Breast epithelium (tissue), 4 donors: ENCODE results near the gene GPC6. TPM values are rescaled to one million over a fixed set of nuclear protein-coding genes. Genes with fewer than 3 reads are reported as not detected.

ENCODE experiments used
- DNase-seq, 2 donors: peaks; one replicate each; pipeline ENCODE4 v3.0.0-alpha.2; 2019; ENCODE audit warnings: low spot score in 2 of 2
- H3K27ac ChIP-seq, 2 donors: fragments of 200-600 bp; sonication (generic) in 1 of 2; one replicate each; pipeline ENCODE4 v1.5.1; 2016 to 2019; ENCODE audit warnings: mild to moderate bottlenecking in 1 of 2
- H3K27me3 ChIP-seq, 2 donors: fragments of 200-600 bp; sonication (generic) in 1 of 2; one replicate each; pipeline versions ENCODE4 v1.5.1 to v1.6.0; 2017 to 2019; ENCODE audit warnings: control low read depth in 1 of 2, mild to moderate bottlenecking in 1 of 2
- H3K36me3 ChIP-seq: fragments of 200-600 bp; one replicate; pipeline ENCODE4 v1.5.1; 2019
- H3K4me1 ChIP-seq, 2 donors: fragments of 200-600 bp; sonication (generic); one replicate each; pipeline ENCODE4 v1.5.1; 2016 to 2019; ENCODE audit warnings: control low read depth in 1 of 2
- H3K4me3 ChIP-seq, 3 donors: fragments of 200-600 bp; sonication (generic); 1 replicate in 2 of 3; 2 replicates in 1 of 3; pipeline ENCODE4 v1.5.1; 2016 to 2019; ENCODE audit warnings: mild to moderate bottlenecking in 3 of 3, moderate library complexity in 2 of 3
- H3K9me3 ChIP-seq, 2 donors: fragments of 200-600 bp; sonication (generic) in 1 of 2; one replicate each; pipeline ENCODE4 v1.5.1; 2016 to 2019; ENCODE audit warnings: control low read depth in 1 of 2
- CTCF ChIP-seq, 3 donors: fragments of 450-650 bp; IDR thresholded peaks; one replicate each; pipeline ENCODE4 v1.5.1; 2016 to 2017; ENCODE audit warnings: antibody characterized with exemption in 3 of 3, mild to moderate bottlenecking in 3 of 3, moderate library complexity in 3 of 3
- POLR2A ChIP-seq: fragments of 450-650 bp; IDR thresholded peaks from one replicate; pipeline ENCODE4 v1.6.1; 2016; ENCODE audit warnings: antibody characterized with exemption, mild to moderate bottlenecking, moderate library complexity
- POLR2AphosphoS5 ChIP-seq, 3 donors: sonication (generic); formaldehyde crosslinking; IDR thresholded peaks; one replicate each; pipeline ENCODE4 v1.6.1; 2017; ENCODE audit warnings: antibody characterized with exemption in 3 of 3
- intact Hi-C: fragments of 100-400 bp; cut with DNase I; formaldehyde crosslinking; loops from one replicate; pipeline ENCODE4 v1.15.1; 2023; ENCODE audit warnings: low total_unique reads
- total RNA-seq, 3 donors: library from RNA; depleted of rRNA; stranded (reverse); fragments of >200 nt; gene quantifications; one replicate each; pipeline ENCODE4 v1.1.0, GENCODE V29; 2016

The GPC6 gene
- total RNA-seq, 3 donors from 2014 or later, result 3.5 to 44.0 (median 4.9) TPM

GRCh38 chr13:93751117-93751516 is 524.5 kb downstream of the GPC6 start:
- no peak for DNase-seq
- no peaks in the 10 kb centered on the region for H3K36me3 ChIP-seq
- H3K4me3 ChIP-seq, result no peak overlapping the region
- H3K9me3 ChIP-seq, result no peaks in the 10 kb centered on the region
- TF ChIP-seq POLR2AphosphoS5 (IDR thresholded peaks at IDR 0.05) (no peak), CTCF (IDR thresholded peaks at IDR 0.05) (no peak), POLR2A (no peak)
- no peaks in the 10 kb centered on the region for H3K27me3 ChIP-seq
- H3K27ac ChIP-seq, result no peak overlapping the region
- intact Hi-C loops, result no loop called here
- H3K4me1 ChIP-seq, result no peaks in the 10 kb centered on the region

GRCh38 chr13:93752541-93752940 is 525.9 kb downstream of the GPC6 start:
- H3K4me3 ChIP-seq, result no peak overlapping the region
- no peaks in the 10 kb centered on the region for H3K27me3 ChIP-seq
- TF ChIP-seq POLR2AphosphoS5 (IDR thresholded peaks at IDR 0.05), result no peak
- TF ChIP-seq CTCF (IDR thresholded peaks at IDR 0.05), result no peak
- no peak for TF ChIP-seq POLR2A
- H3K27ac ChIP-seq, result no peak overlapping the region
- no peak for DNase-seq
- H3K9me3 ChIP-seq, result no peaks in the 10 kb centered on the region
- intact Hi-C loops, result no loop called here
- H3K36me3 ChIP-seq, result no peaks in the 10 kb centered on the region
- H3K4me1 ChIP-seq, result no peaks in the 10 kb centered on the region

- no peak for TF ChIP-seq CTCF (IDR thresholded peaks at IDR 0.05)
- TF ChIP-seq POLR2A, result no peak
- no peak for TF ChIP-seq POLR2AphosphoS5 (IDR thresholded peaks at IDR 0.05)
- Histone ChIP-seq H3K4me1 (no peaks in the 10 kb centered on the region), H3K9me3 (no peaks in the 10 kb centered on the region), H3K27me3 (no peaks in the 10 kb centered on the region), H3K36me3 (no peaks in the 10 kb centered on the region), H3K4me3 (no peak overlapping the region), H3K27ac (no peak overlapping the region)
- intact Hi-C loops, result no loop called here
- DNase-seq, result no peak
Observed at GRCh38 chr13:93753639-93754038, 527.0 kb downstream of the GPC6 start.

GRCh38 chr13:93755341-93755740 is 528.7 kb downstream of the GPC6 start:
- H3K27me3 ChIP-seq, result no peaks in the 10 kb centered on the region

GRCh38 chr13:93758575-93758974 is 532.0 kb downstream of the GPC6 start:
- H3K27ac ChIP-seq, result no peak overlapping the region
- no peaks in the 10 kb centered on the region for H3K27me3 ChIP-seq
- H3K9me3 ChIP-seq, result no peaks in the 10 kb centered on the region
- no peak for TF ChIP-seq POLR2A
- no peak for TF ChIP-seq CTCF (IDR thresholded peaks at IDR 0.05)
- no peaks in the 10 kb centered on the region for H3K36me3 ChIP-seq
- intact Hi-C loops, result no loop called here
- no peak overlapping the region for H3K4me3 ChIP-seq
- H3K4me1 ChIP-seq, result no peaks in the 10 kb centered on the region
- no peak for DNase-seq

More at GRCh38 chr13:93755341-93755740, 528.7 kb downstream of the GPC6 start:
- Histone ChIP-seq H3K36me3 (no peaks in the 10 kb centered on the region), H3K27ac (no peak overlapping the region), H3K4me3 (no peak overlapping the region), H3K4me1 (no peaks in the 10 kb centered on the region), H3K9me3 (no peaks in the 10 kb centered on the region)
- no peak for TF ChIP-seq CTCF (IDR thresholded peaks at IDR 0.05)
- TF ChIP-seq POLR2AphosphoS5 (IDR thresholded peaks at IDR 0.05), result no peak
- TF ChIP-seq POLR2A, result no peak
- no peak for DNase-seq
- intact Hi-C loops, result no loop called here
